Transverse colon (tissue), 3 donors: ENCODE data around the gene SPTBN4.
"Not testable (repeated sequence)": the region's sequence is repeated elsewhere in the genome, so short reads cannot be mapped to it uniquely, and the experiment has no call there.

Experiments used
- CTCF ChIP-seq, 5 experiments: fragments of 200-600 bp in 3 of 5; fragments of 450-650 bp in 2 of 5; sonication (generic) in 3 of 5; IDR thresholded peaks; 1 replicate in 2 of 5; 2 replicates in 3 of 5; pipeline ENCODE4 v1.5.1; 2016 to 2017; ENCODE audit warnings: antibody characterized with exemption in 5 of 5, inconsistent platforms in 3 of 5, mild to moderate bottlenecking in 2 of 5, moderate library complexity in 1 of 5
- EP300 ChIP-seq: sonication (generic); formaldehyde crosslinking; IDR thresholded peaks from one replicate; pipeline ENCODE4 v1.6.1; 2017; ENCODE audit warnings: antibody characterized with exemption, low read depth
- POLR2A ChIP-seq: fragments of 450-650 bp; IDR thresholded peaks from one replicate; pipeline ENCODE4 v1.6.1; 2016; ENCODE audit warnings: antibody characterized with exemption, mild to moderate bottlenecking, moderate library complexity

DNA sequence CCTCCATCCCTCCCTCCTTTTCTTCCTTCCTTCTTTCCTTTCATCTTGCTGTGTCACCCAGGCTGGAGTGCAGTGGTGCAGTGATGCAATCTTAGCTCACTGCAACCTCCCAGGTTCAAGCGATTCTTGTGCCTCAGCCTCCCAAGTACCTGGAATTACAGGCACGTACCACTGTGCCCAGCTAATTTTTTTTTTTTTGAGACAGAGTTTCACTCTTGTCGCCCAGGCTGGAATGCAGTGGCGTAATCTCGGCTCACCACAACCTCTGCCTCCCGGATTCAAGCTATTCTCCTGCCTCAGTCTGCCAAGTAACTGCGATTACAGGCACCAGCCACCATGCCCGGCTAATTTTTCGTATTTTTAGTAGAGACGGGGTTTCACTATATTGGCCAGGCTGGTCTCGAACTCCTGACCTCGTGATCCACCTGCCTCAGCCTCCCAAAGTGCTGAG is 3.2 kb upstream of the SPTBN4 start:
- TF ChIP-seq POLR2A; EP300; CTCF (IDR thresholded peaks at IDR 0.05): not testable (repeated sequence)
